B cell (primary cell): Measurements from ENCODE around the gene LARGE1.

Experiments used
- EZH2 ChIP-seq: IDR thresholded peaks from 2 replicates; pipeline ENCODE4 v1.6.1; 2012; ENCODE audit warnings: borderline replicate concordance, low read depth, mild to moderate bottlenecking, moderate library complexity, low read length; ENCODE audit not compliant: insufficient read depth, poor library complexity, severe bottlenecking
- TF ChIP-seq, protein P1 (sequence below): fragments of 200-600 bp; IDR thresholded peaks from one replicate; pipeline ENCODE4 v1.8.0; 2022; ENCODE audit warnings: antibody characterized with exemption, mild to moderate bottlenecking

DNA sequence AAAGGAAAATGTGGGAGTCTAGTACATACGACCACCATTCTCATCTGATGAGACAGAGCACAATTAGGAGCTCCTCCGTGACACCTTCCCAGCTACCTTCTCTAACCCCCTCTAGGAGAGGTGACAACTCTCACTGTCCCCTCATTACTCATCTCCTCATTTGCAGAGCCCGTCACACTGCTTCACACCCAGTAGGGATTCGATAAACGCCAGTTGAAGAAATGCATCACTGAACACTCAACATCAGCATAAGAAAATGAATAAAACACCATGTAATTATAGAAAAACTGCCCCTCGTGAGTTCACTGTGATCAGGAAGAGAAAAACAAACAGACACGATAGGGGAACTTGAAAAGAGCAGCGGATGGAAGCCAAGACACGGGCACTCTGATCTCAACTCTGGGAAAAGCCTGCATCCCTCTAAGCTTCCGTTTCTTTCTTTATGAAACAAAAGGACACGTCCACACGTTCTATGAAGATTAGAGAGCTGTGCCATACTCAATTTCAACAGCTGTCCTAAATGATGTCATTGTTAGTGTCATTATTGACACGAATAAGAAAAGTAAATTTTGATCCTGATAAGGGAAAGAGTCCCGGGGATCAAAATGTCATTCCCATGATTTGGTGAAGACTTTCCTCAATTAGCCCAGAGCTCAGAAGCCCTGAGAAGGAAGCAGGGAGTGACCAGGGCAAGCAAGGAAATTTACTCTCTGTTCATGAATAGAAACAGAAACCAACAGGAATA is 356.9 kb downstream of the LARGE1 start:
- TF ChIP-seq, protein P1, sequence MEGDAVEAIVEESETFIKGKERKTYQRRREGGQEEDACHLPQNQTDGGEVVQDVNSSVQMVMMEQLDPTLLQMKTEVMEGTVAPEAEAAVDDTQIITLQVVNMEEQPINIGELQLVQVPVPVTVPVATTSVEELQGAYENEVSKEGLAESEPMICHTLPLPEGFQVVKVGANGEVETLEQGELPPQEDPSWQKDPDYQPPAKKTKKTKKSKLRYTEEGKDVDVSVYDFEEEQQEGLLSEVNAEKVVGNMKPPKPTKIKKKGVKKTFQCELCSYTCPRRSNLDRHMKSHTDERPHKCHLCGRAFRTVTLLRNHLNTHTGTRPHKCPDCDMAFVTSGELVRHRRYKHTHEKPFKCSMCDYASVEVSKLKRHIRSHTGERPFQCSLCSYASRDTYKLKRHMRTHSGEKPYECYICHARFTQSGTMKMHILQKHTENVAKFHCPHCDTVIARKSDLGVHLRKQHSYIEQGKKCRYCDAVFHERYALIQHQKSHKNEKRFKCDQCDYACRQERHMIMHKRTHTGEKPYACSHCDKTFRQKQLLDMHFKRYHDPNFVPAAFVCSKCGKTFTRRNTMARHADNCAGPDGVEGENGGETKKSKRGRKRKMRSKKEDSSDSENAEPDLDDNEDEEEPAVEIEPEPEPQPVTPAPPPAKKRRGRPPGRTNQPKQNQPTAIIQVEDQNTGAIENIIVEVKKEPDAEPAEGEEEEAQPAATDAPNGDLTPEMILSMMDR = no peak
- no peak for TF ChIP-seq EZH2
